GM18951 (cell line): ENCODE measurements around the gene CAPS2.
"Not testable (repeated sequence)": the region's sequence is repeated elsewhere in the genome, so short reads cannot be mapped to it uniquely, and the experiment has no call there.

Experiments
- POLR2A ChIP-seq: IDR thresholded peaks from 4 replicates; pipeline ENCODE4 v1.6.1; 2011; ENCODE audit warnings: mild to moderate bottlenecking; ENCODE audit not compliant: insufficient read length, insufficient read depth; ENCODE audit errors: extremely low read depth
- in situ Hi-C: fragments of 300-500 bp; cut with MboI; formaldehyde crosslinking; loops from one replicate; pipeline ENCODE4 v1.12.0; 2022; ENCODE audit warnings: low sequenced_read_pairs, mixed read lengths, inconsistent platforms; ENCODE audit not compliant: unreplicated experiment

The CAPS2 gene

GRCh38 chr12:75329918-75330826 is at the start of gene CAPS2:
Gene CAPS2, minus strand, starts transcription at chr12:75330324. Its CDS starts 3,826 bp downstream, at chr12:75326498.
- peak; percentile 29 for TF ChIP-seq POLR2A
- in situ Hi-C loops, result loop anchor here (10.0 kb wide), 1 partner anchor 155 kb away; the partner anchor contains the start of gene GLIPR1

DNA sequence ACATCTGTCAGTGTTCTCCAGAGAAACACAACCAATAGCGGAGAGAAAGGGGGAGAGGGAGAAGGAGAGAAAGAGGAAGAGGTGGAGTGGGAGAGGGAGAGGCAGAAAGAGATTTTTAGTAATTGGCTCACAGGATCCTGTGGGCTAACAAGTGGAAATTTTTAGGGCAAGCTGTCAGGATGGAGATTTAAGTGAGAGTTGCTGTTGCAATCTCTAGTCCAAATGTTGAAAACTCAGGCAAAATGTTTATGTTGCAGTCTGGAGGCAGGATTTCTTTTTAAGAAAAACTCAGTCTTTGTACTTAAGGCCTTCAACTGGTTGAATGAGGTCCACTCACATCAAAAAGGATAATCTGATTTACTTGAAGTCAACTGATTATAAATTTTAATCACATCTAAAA is 48.2 kb upstream of the CAPS2 start:
- no peak for TF ChIP-seq POLR2A
- in situ Hi-C loops, result no loop called here

GRCh38 chr12:75374971-75375370 is 44.8 kb upstream of the CAPS2 start:
- TF ChIP-seq POLR2A, result no peak
- in situ Hi-C loops, result no loop called here

- in situ Hi-C loops, result no loop called here
- TF ChIP-seq POLR2A, result no peak
These were observed 36.5 kb upstream of the CAPS2 start for GRCh38 chr12:75366629-75367028.

DNA sequence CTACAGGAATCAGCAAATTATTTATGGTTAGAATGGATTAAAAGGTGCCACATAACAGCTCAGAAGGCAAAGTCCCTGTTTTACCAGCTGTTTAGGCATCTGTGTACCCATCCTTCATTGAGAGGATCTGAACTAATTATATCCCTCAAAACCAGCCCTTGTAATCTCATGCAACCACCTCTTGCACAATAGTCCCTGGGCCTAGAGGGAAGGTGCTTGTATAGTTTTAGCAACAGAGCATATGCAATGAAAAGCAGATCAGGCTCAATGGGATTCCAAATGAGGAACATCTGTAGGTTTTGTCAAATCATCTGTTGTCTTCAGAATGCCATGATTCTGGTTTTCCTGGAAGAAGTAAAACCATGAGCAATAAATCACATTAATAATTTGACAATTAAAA is 34.8 kb upstream of the CAPS2 start:
- in situ Hi-C loops, result no loop called here
- no peak for TF ChIP-seq POLR2A

DNA sequence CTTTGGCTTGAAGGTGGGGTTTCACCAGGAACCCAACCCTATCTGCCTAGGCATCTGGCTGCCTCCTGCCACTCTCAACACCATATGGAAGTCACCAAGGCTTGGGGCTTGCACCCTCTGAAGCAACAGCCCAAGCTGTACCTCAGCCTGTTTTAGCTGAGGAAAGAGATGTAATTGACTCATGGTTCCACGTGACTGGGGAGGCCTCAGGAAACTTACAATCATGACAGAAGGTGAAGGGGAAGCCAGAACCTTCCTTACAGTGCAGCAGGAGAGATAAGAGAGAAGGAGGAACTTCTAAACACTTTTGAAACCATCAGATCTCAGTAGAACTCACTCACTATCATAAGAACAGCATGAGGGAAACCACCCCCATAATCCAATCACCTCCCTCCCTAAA is 31.3 kb upstream of the CAPS2 start:
- in situ Hi-C loops, result no loop called here
- no peak for TF ChIP-seq POLR2A

DNA sequence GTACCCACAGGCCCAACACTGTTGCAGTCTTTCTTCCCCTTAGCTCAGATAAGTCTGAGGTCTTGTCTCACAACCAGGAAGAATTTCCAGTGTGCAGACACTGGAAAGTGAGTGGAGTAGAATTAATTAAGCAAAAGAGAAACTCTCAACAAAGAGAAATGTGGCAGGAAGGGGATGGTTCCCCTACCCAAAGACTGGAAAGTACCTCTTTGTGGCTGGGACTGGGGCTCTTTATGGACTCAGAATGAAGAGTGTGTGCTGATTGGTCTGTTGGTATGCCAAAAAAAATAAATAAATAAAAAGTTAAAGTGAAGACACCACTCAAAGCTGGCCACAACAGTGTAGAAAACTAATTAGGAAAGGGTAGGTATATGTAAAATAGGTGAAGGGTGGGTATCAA is 30.8 kb upstream of the CAPS2 start:
- TF ChIP-seq POLR2A, result no peak
- in situ Hi-C loops, result no loop called here

DNA sequence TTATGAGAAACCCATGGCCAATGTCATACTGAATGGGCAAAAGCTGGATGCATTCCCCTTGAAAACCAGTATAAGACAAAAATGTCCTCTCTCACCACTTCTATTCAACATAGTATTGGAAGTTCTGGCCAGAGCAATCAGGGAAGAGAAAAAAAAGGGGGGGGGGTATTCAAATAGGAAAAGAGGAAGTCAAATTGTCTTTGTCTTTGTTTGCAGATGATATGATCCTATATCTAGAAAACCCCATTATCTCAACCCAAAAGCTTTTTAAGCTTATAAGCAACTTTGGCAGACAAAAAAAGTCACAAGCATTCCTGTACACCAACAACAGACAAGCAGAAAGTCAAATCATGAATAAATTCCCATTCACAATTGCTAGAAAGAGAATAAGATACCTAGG is 23.9 kb upstream of the CAPS2 start:
- TF ChIP-seq POLR2A, result no peak
- in situ Hi-C loops, result no loop called here

- TF ChIP-seq POLR2A, result no peak
- in situ Hi-C loops, result no loop called here
These were observed 20.3 kb upstream of the CAPS2 start for GRCh38 chr12:75350413-75350812.

DNA sequence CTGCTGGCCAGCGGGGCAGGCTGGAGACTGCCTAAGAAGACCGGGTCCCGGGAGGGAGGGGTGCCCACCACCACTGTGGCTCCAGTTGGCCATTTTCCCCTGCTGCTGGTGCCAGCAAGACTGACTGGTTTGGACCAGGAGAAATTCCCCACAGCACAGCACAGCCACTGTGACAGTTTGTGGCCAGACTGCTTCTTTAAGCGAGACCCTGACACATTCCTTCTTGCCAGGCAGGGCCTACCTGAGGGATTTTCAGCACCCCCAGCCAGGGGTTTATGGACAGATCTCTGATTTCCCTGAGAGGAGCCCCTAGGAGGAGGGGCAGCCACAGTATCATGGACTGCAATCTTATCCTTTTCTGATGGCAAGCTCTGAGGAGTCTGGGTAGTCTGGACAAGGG is 19.8 kb upstream of the CAPS2 start:
- TF ChIP-seq POLR2A, result no peak
- in situ Hi-C loops, result no loop called here

- in situ Hi-C loops, result not testable (repeated sequence)
These were observed 16.1 kb upstream of the CAPS2 start for GRCh38 chr12:75346215-75346614.

GRCh38 chr12:75345531-75345930 is 15.4 kb upstream of the CAPS2 start:
- TF ChIP-seq POLR2A, result no peak
- in situ Hi-C loops, result no loop called here

DNA sequence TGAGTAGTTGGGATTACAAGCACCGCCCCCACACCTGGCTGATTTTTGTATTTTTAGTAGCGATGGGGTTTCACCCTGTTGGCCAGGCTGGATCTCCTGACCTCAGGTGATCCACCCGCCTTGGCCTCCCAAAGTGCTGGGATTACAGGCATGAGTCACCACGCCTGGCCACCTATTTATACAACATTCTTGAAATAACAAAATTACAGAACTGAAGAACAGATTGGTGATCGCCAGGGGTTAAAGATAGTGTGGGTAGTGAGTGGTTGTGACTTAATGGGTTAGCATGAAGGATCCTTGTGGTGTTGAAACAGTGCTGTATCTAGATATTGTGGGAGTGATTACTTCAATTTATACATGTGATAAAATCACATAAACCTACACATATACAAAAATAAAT is 11.7 kb upstream of the CAPS2 start:
- no peak for TF ChIP-seq POLR2A
- in situ Hi-C loops, result no loop called here

DNA sequence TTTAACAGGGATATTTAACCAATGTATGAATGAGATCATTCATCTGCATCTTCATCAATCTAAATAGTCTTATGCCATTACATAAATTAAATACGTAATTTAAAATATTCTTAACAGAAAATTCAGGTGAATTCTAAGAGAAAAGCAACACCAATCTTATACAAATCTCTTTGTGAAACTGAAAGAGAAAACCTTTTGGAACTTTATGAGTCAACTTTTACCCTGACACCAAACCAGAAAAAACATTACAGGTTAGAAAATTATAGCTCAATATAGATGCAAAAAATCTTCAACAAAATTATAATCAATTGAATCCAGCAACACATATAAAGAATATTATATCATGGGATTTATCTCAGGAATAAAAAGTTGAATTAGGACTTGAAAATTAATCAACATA is 7.8 kb upstream of the CAPS2 start:
- TF ChIP-seq POLR2A, result no peak
- in situ Hi-C loops, result loop anchor here (10.0 kb wide), 1 partner anchor 147 kb away; the partner anchor contains the start of gene GLIPR1
